Cortex of kidney (tissue), 1 donor: Measurements from ENCODE around the gene NAALADL2.

Experiments
- DNase-seq: peaks from one replicate; lab custom pipeline; 2025; lab: John Stamatoyannopoulos, UW

The NAALADL2 gene

DNA sequence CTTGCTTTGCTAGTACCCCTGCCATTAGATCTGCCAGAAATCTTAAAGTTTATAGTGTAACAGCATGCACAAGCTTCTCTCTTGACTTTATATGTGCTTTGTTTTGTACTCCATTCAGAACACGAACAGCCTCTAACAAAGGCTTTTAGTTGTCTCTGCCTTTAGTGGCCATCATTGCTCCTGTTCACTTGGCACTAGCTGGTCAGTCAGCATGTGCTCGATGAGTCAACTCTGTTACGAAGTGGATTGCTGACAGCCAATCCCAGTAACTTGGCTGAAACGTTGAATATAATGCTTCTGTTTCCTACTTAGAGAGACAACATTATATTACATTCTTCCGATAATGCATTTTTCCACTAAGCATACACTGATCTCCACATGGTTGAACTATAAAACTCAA lies 349.2 kb downstream of the NAALADL2 start:
- no peak for DNase-seq

DNA sequence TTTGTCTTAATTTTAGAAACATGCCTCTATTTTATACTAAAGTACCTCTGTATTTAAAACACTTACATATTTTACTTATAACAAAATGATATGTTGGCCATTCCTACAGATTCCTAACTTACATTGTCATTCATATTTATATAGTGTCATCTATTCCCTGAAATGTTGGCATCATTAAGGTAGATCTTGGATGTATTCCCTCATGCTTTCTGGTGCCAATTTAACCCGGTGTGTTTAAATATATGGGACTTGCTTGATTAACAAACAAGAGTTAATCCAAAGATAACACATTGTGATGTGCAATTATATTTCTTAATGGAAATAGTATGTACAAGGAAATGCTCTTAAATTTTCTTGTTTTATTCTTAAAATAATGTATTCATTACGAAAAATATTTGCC lies 352.3 kb downstream of the NAALADL2 start:
- DNase-seq = no peak

DNA sequence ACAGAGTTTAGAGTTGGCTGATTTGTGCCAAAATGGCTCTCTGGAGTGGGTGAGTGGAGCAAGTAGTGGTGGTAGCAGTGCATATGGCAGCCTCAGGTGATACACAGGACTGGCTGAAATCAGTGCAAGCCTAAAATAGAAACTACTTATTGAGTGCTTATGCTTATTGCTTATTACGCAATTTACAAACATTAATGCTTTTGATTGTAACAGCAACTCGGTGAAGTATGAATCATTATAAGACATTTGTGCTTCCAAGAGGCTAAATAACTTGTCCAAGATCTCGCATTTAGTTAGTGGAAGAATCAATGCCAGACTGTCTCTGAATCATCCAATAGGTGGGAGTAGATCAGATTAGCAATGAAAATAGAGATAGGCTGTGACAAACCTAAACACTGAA lies 353.8 kb downstream of the NAALADL2 start:
- DNase-seq = no peak

DNA sequence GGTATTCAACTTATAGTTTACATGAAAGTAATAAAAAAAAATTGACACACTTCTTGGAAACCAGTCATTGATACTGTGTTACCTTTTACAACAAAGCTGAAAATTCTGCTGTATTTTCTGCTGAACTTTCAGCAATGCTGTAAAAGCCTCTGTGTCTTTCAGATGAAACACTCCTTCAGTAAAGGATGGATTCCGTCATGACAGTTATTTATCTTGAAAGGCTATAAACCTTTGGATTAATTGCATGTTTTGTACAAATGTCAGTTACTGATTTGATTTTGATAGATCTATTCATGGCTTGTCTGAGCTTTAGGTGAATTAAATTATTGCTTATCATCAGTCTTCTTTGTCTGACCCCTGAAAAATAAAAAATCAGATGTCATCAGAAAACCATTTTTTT lies 355.1 kb downstream of the NAALADL2 start:
- DNase-seq = no peak

DNA sequence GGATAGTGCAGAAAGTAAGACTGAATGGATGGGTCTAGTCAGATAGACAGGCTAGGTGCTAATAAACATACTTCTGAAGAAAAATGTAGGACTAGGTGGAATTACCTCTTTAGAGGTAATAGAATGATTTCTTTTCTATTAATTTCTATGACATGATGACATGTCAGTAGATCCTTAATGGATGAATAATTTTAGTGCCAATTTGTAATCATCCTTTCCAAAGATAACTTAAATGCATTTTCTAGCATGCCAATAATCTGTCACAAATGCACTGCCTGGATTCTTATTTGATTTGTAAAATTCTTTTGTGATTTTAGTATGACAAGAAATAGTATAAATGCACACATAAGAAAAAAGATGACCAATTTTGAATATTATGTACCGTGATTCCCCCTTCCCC lies 356.7 kb downstream of the NAALADL2 start:
- no peak for DNase-seq

DNA sequence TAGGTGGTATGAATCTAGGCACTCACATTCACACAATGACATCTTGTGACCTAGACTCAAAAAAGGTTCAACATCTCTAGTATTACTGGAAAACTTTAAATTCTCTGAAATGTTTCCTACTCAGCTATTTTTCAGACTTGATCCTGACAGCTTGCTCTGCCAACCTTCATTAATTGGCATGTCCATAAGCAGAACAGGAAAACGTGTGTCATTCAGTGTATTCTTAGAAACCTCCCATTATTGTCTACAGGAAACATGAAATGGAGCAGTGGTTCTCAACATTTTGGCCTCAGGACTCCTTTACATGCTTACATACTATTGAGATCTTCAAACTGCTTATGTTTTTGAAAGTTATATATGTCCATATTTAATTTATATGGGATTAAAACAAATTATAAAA lies 363.2 kb downstream of the NAALADL2 start:
- DNase-seq = no peak

DNA sequence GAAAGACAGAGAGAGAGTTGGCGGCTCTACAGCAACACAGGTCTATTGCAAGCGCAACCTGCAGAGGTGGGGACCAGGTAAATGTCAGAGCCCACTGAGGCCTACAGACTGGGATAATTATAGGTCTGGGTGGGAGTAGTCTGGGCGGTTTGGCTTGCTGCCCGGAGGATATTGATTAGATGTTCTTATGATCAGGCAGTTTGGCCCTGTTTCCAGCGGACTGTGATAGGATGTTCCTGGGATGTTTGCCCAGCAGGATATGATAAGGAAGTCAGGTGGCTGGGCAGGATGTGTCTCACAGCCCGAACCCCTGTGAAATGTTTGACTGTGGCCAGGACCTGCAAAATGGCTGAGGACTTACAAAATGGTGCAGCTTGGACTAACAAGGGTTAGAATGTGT lies 364.9 kb downstream of the NAALADL2 start:
- no peak for DNase-seq

DNA sequence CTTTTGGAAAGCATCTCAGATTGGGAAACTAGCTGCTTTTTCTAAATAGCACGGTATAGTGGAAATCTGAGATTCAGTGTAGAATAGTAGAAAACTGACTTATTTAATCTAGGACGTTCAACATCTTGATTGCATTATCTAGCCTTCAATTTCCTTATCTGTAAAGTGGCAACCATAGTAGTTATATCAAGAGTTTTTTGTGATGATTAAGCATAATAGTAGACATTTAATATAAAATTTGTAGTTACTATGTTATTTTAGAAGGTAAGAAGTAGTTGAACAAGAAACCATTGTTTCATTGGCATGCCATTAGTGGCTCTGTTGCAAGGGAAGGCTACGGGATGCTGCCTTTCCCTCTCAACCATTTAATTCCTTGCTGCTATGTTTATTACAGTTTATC lies 367.3 kb downstream of the NAALADL2 start:
- no peak for DNase-seq

DNA sequence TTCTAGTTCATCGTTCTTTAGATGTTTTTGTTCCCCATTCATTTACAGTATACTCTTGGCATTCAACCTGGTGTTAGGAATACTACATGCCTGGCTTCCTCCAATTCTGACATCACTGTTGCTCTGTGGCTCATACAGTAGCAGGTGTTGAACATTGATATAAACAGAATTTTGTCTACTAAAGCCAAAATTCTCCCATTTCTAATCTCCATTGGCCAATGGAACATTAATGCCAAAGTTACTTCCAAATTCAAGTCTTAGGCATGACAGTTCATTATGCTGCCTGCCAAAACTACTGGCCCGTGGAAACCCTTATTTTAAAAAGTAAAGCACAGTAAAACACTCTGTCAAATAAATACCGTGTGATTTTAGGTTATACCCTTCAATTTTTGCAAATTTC lies 368.0 kb downstream of the NAALADL2 start:
- DNase-seq = no peak

DNA sequence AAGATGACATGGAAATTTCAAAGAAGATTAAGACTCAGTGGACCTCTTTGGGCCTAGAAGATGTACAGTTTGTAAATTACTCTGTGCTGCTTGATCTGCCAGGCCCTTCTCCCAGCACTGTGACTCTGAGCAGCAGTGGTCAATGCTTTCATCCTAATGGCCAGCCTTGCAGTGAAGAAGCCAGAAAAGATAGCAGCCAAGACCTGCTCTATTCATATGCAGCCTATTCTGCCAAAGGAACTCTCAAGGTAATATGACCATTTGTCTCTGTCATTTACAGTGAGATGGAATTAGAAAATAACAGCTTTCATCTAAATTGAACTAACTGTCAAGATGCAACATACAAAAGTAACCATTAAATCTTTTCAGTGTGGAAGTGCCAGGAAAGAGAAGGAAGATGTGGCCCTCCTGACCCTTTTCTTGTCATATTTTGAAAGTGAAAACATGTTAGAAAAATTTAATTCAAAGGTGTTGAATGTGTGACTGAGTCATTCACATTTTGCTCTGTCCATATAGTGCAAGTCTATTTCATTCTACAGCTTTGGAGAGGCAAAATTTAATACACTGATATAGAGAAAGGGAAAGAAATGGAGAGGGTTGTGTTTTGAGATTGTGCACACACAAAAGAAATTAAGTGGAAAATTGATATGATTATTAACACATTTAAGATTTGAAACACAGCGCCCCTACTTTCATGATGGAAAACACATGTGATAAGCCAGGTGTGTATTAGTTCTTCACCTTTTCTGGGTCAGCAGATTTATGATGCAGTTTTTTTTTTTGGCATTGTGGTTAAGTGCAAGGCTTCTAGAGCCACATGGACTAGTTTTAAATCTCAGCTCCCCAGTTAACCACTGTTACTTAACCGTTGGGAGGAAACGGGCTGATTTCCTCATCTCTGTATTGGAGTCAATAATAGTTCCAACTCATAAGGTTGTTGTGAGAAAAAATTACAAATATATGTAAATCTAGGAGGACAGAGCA lies 375.1 kb downstream of the NAALADL2 start:
- DNase-seq = no peak

DNA sequence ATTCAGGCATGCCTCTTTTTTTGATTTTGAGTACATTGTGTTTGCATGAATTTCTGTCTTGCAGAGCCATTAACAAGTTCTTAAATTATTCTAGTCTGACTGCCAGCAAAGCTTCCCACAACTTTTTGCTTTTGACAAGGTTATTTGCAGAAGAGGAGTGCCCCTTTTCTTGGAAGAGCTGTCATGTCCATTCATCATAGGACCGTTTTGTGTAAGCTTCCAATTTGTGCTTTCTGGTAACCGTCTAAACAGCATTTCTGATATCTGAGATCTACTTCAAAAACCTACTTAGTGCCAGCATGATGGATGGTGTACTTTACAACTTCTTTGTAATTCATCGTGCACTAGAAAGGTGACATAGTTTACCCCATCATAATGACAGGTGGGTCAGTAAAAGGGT lies 379.7 kb downstream of the NAALADL2 start:
- no peak for DNase-seq

DNA sequence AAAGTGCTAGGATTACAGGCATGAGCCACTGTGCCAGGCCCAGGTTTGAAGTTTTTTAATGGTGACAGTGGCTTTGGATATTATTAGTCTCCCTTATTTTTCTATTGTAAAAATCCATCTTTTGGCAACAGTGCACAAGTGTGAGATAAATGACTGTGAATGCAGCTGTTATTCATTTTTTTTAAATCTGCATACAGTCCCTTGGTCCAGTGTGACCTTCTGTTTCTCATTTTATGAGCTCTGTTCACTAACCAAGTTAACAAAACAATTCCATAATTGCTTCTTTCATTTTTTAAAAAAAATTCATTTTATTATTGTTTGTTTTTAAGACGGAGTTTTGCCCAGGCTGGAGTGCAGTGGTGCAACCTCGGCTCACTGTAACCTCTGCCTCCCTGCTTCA lies 381.8 kb downstream of the NAALADL2 start:
- no peak for DNase-seq

DNA sequence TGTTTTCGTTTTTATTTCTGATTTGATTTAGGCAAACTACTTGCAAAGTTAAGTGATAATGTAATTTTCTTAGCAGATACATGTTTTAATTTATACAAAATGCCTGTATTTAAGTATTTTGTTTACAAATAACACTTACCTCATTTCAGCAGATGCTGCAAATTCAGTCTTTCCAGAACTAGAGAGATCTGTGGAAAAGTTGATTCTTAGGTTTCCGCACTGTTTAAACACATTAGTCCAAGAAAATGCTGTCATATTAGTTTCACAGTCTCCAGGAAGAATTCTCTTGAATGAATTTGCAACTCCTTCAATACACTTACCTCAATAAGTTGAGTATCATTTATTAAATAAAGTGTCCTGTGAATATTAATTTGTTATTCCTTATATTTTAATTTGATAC lies 383.1 kb downstream of the NAALADL2 start:
- DNase-seq = no peak

DNA sequence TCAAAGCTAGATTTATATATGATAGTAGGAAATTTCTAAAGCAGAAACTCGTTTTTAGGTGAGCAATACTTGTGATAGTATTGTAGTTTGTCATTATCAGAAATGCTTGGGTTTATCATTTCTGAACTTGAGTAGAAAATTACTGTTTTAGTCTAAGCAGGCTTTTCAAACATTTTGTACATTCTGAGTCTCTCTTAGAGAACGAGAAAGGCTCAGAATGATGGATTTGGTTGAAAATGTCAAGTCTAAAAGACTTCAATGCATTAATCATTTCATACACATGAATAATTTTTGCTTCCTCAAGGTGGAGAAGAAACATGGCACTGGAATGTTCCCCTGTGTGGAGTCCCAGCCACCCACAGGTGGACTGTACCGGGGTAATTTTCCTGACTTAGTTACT lies 387.1 kb downstream of the NAALADL2 start:
- no peak for DNase-seq

DNA sequence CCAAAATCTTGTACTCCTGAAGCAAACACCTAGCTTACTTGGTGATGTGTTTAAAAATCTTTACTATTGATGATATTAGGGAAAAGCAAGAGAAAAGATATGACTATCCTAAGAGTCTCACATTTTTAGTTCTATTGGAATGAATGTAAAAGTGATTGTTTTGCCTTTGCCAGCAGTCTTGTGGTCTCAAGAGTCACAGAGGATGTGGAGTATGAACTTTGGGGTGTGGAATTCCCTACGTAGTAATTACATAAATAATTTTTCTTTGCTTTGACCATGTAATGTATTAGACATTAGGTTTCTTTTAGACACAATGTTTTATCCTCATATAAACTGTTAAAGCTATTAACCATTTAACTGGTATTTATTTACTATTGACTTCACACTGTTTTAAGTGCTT lies 387.6 kb downstream of the NAALADL2 start:
- DNase-seq = no peak

DNA sequence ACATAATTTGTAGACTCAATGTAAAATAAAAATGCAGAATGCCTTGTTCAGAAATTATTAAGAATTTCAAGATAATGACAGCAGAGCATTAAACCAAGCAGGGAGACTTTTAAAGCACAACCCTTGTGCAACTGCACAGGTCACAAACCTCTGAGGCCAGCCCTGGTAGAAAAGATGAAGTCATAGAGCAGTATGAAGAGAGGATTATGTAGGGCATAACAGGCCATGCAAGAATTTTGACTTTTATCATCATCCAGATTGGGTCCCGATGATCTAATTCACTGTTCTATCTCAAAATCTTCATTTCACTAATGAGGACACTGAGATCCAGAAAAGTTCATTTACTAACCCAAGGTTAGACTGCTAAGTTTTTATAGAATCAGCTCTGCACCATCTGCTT lies 388.5 kb downstream of the NAALADL2 start:
- DNase-seq = no peak

DNA sequence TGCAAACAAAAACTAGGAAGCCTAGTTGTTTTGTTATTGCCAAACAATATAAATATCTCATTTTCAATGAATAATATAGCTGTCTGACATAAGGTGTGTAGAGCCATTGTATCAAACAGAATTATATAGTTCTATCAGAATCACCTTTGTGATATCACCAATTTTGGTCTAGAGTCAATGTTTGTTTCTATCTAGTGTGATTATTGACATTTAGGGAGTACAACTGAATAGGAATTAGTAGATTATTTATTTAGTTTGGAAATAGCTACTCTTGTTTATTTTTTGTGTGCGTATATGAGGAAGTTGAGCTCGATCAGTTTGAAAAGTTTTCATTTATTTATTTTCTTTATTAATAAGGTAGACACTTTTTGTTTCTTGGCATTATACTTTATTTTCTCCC lies 389.7 kb downstream of the NAALADL2 start:
- no peak for DNase-seq

DNA sequence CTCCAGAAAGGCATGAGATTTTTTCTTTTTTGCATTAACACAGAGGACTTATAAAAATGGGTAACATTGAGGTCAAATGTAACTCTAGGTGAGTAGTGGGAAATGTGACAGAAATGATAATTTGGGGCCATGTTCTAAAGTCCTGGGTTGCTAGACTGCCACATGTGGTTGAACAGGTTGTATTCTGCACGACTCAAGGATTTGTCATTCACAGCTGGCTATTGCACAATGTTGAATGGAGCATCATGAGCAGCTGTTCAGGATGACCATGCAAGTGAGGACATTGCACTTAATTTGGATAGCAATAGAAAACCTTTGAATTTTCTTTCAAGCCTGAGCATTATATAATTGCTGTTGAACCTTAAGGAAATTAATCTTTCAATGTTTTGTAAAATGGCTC lies 396.6 kb downstream of the NAALADL2 start:
- no peak for DNase-seq

DNA sequence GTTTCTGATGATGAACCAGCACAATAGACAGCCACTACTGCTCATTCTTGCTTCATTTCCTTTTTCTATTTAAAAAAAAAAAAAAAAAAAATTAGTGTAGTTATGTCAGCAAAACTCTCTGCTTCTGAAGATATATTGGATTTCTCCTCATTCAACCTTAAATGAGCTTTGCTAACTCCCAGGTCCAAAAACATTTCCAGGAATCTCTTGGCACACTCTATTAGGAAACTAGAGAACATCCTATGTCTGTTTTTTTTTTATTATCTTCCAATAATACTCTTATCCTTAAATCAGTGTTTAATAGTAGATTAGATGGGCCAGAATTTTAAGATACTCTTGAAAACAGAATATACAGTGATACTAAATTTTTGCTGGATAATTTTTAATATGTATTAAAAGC lies 398.0 kb downstream of the NAALADL2 start:
- DNase-seq = no peak

DNA sequence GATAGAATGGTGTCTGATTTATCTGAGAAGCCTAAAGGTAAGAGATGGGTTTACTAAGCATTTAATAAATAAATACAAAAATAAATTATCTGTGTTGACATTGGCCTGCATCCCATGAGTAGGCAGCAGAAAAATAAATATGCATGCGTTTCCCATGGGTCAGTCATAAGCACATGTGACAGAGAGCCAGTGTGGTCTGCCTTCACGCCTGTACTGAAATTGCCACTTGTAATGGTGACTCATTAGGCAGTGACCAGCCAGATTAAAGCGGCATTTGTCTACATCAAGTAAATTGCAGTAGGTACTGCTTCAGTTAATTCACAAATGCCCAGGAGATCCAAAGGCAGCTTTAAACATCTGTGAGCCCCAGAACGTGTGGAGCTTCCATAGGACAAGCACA lies 399.6 kb downstream of the NAALADL2 start:
- no peak for DNase-seq

DNA sequence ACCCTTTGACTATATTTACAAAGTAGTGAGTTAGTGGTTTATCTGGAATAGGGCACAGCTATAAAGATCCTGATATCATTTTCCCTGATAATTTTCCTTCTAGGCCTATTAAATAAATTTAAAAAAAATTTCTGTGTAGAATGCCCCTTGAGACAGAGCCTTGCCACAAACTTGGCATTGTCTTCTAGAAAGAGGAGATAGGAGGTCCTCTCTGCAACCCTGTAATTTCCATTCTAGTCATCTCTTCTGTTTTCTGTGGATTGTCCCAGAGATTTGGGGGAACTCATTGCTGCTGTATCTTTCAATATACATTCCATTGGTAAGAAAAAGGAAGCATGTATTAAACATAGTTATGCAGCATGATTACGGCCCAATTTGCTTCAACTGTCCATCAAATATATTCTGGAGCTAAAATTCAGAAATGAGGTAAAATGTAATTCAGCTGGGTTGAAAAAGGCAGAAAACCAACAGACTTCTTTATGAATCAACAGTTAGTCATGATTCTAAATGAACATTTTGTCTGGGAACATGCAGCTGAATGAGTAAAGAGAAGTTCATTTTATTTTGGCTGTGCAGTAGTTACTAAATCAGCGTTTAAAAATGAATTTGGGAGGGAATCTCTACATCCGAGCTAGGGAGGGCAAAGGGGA lies 401.1 kb downstream of the NAALADL2 start:
- DNase-seq = no peak

DNA sequence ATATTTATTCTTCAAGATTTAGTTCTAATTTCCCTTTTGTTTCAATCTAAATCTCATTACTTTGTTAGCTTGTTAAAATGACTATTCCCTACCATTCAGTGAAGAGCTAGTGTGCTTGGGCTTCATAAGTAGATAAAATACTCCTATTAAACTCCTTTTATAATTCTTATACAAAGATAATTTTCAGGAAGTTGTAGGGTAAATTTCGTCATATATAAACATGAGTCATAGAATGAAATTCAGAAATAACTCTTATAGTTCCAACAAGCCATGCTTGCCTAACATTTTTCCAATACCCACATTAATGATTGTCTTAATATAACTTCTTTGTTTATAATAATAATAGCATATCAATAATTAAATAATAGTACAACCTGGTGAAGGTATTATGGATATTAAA lies 407.3 kb downstream of the NAALADL2 start:
- DNase-seq = no peak

DNA sequence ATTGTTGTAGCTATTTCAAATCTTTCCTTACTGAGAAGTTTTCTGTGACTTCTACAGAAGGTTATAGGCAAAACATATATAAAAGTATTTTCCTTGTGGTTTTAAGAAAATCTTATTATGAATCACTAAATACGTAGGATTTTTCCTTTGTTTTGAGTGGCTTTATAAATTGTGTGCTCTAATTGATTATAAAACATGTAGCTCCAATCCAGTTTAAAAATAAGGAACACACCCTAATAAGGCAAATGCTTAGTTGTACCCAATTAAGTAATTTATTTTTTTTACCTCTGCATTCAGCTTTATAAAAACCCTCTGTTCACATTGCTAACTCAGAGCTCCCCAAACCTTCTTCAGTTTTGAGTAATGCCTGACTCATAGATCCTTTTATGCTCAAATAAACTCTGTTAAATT lies 408.0 kb downstream of the NAALADL2 start:
- DNase-seq = no peak

DNA sequence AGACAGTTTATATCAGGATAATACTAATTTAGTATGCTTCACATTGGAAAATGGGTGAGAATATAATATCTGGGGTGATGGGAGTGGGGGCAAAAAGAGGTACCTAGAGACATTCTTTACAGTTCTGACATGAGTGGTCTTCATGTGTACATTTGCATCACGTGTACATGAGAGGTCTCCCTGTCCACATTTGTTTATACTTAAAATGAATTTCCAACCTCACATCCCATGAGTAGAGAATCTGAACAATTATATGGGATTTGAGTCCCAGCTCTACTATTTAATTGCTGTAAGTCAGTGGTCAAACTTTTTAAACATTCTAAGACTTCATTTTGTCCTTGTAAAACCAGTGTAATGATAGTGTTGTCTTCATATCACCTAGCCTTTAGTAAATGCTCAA lies 408.4 kb downstream of the NAALADL2 start:
- DNase-seq = no peak
